ENCODE results near the gene PDZD2.

Gene PDZD2

DNA sequence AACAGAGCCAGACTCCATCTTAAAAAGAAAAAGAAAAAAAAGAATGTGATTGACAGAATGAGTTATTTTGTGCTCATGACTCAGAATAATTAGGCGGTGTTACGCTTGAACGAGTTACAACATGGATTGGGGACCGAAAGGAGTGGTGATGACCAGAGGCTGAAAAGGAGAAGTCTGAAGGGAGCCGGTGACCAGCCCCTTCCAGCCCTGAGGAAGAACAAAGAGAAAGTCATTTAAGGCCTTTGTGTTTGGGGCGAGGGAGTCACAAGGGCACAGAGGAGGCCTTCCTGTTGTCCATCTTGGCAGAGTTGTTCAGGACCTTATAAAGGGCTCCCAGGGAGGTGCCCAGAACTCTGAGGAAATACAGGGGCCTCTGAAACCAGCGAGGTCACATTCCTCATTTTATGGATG, 403.6 kb downstream of the PDZD2 start:
- H3K4me3 ChIP-seq (ENCODE audit: insufficient read depth, low read depth, low read length, poor library complexity, severe bottlenecking): no peak overlapping the region
- no peak overlapping the region for H3K27ac ChIP-seq (ENCODE audit: insufficient read depth, low read length, poor library complexity, severe bottlenecking)
- no peak for DNase-seq
- H3K9me3 ChIP-seq (ENCODE audit: control insufficient read depth, low read length): no peaks in the 10 kb centered on the region
- H3K27me3 ChIP-seq (replicated peaks; ENCODE audit: control insufficient read depth, insufficient read depth, low read length, poor library complexity, severe bottlenecking): no peaks in the 10 kb centered on the region
- H3K36me3 ChIP-seq (ENCODE audit: control insufficient read depth, insufficient read depth, low read length): no peaks in the 10 kb centered on the region
- H3K4me1 ChIP-seq (ENCODE audit: control insufficient read depth, insufficient read depth, low read length, poor library complexity, severe bottlenecking): no peaks in the 10 kb centered on the region

DNA sequence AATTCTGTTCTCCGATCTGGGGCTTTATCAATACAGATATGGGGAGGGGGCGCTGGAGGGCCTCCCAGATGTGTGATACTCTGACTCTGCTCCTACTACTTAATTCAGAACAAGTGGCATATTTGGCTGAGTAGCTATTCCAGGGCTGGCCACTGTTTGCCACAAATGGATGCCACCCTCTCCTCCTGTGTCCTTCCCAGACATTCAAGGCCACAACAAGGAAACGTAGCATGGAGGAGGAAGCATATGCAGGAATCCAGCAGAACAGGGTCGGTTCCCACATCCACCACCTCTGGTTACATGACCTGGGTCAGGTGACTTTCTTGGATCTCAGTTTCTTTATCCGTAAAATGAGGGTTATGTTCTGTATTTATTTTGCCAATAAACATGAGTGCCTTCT, 404.2 kb downstream of the PDZD2 start:
- Histone ChIP-seq H3K4me1 (ENCODE audit: control insufficient read depth, insufficient read depth, low read length, poor library complexity, severe bottlenecking) (no peaks in the 10 kb centered on the region), H3K4me3 (ENCODE audit: insufficient read depth, low read depth, low read length, poor library complexity, severe bottlenecking) (no peak overlapping the region), H3K27me3 (replicated peaks; ENCODE audit: control insufficient read depth, insufficient read depth, low read length, poor library complexity, severe bottlenecking) (no peaks in the 10 kb centered on the region), H3K36me3 (ENCODE audit: control insufficient read depth, insufficient read depth, low read length) (no peaks in the 10 kb centered on the region), H3K27ac (ENCODE audit: insufficient read depth, low read length, poor library complexity, severe bottlenecking) (no peak overlapping the region), H3K9me3 (ENCODE audit: control insufficient read depth, low read length) (no peaks in the 10 kb centered on the region)
- no peak for DNase-seq

DNA sequence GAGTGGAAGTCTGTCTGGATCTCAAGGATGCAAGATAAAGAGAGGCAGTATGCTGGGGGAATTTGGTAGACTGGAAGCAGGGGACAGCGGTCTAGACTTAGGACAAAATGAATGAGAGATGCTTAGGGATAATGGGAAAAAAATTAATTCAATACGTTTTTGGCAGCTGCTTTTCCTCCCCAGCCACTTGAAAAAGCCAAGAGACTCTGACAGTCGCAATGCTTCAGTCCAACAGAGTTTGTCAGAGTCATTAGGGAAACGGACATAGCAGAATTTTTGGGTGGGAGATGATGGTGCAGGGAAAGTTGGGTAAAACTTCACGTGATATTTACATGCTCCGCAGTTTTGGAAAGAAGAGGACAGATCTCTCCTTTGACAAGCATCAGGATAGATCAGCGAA, 405.5 kb downstream of the PDZD2 start:
- Histone ChIP-seq H3K9me3 (ENCODE audit: control insufficient read depth, low read length) (no peaks in the 10 kb centered on the region), H3K4me1 (ENCODE audit: control insufficient read depth, insufficient read depth, low read length, poor library complexity, severe bottlenecking) (no peaks in the 10 kb centered on the region), H3K4me3 (ENCODE audit: insufficient read depth, low read depth, low read length, poor library complexity, severe bottlenecking) (no peak overlapping the region), H3K36me3 (ENCODE audit: control insufficient read depth, insufficient read depth, low read length) (no peaks in the 10 kb centered on the region), H3K27ac (ENCODE audit: insufficient read depth, low read length, poor library complexity, severe bottlenecking) (no peak overlapping the region), H3K27me3 (replicated peaks; ENCODE audit: control insufficient read depth, insufficient read depth, low read length, poor library complexity, severe bottlenecking) (no peaks in the 10 kb centered on the region)
- no peak for DNase-seq

DNA sequence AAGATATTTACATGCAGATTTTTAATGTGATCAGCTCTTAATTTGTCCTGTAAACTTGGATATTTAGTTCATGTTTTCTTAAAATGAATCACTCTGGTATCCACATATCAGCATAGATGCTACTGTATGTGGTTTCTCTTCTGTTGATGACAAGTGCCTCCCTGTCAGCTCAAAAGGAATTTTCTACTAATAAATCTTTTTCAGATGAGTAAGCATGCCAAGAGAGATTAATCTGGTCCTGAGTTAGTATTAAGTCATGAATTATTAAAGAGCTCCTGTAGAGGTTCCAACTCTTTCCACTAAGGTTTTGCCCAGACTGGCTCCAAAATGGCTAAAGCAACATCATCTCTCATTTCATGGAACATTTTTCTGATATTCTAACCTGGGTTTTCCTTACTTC, 406.0 kb downstream of the PDZD2 start:
- H3K4me3 ChIP-seq (ENCODE audit: insufficient read depth, low read depth, low read length, poor library complexity, severe bottlenecking): no peak overlapping the region
- DNase-seq: no peak
- no peaks in the 10 kb centered on the region for H3K4me1 ChIP-seq (ENCODE audit: control insufficient read depth, insufficient read depth, low read length, poor library complexity, severe bottlenecking)
- no peaks in the 10 kb centered on the region for H3K27me3 ChIP-seq (replicated peaks; ENCODE audit: control insufficient read depth, insufficient read depth, low read length, poor library complexity, severe bottlenecking)
- H3K27ac ChIP-seq (ENCODE audit: insufficient read depth, low read length, poor library complexity, severe bottlenecking): no peak overlapping the region
- no peaks in the 10 kb centered on the region for H3K36me3 ChIP-seq (ENCODE audit: control insufficient read depth, insufficient read depth, low read length)
- no peaks in the 10 kb centered on the region for H3K9me3 ChIP-seq (ENCODE audit: control insufficient read depth, low read length)

DNA sequence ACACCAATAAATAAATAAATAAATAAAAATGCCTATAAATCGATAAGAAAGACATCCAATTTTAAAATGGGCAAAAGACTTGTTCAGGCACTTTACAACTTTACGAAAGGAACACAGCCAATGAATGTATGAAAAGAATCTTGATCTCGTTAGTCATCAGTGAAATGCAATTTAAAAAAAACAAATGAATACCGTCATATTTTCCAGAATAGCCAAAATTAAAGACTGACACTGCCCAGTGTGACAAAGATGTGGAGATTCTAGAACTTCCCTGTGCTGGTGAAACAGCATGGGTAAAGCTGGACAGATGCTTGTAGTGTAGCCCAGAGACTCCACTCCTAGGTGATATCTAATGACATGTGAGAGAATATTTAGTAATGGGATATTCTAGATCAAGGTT, 408.1 kb downstream of the PDZD2 start:
- no peaks in the 10 kb centered on the region for H3K9me3 ChIP-seq (ENCODE audit: control insufficient read depth, low read length)
- no peak for DNase-seq
- no peaks in the 10 kb centered on the region for H3K36me3 ChIP-seq (ENCODE audit: control insufficient read depth, insufficient read depth, low read length)
- H3K4me3 ChIP-seq (ENCODE audit: insufficient read depth, low read depth, low read length, poor library complexity, severe bottlenecking): no peak overlapping the region
- H3K27ac ChIP-seq (ENCODE audit: insufficient read depth, low read length, poor library complexity, severe bottlenecking): no peak overlapping the region
- H3K4me1 ChIP-seq (ENCODE audit: control insufficient read depth, insufficient read depth, low read length, poor library complexity, severe bottlenecking): no peaks in the 10 kb centered on the region
- H3K27me3 ChIP-seq (replicated peaks; ENCODE audit: control insufficient read depth, insufficient read depth, low read length, poor library complexity, severe bottlenecking): no peaks in the 10 kb centered on the region

DNA sequence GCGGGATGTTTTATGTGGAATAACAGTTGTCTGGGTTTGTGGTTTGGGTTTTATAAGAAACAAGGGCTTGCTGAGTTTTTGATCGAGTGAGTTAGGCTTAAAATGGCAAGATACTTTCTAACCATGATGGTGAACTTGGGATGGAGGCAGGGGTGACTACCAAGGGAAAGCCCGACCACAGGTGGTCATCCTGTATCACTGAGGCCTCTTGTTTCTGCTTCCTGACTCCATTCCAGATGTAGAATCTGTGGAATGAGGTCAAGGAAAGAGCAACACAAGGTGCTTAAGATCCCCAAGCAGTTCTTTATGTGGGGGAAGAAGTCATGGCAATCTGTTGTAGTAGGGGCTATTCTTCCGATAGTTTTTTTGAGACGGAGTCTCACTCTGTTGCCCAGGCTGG, 412.9 kb downstream of the PDZD2 start:
- no peaks in the 10 kb centered on the region for H3K9me3 ChIP-seq (ENCODE audit: control insufficient read depth, low read length)
- no peak for DNase-seq
- H3K36me3 ChIP-seq (ENCODE audit: control insufficient read depth, insufficient read depth, low read length): no peaks in the 10 kb centered on the region
- H3K4me1 ChIP-seq (ENCODE audit: control insufficient read depth, insufficient read depth, low read length, poor library complexity, severe bottlenecking): no peaks in the 10 kb centered on the region
- H3K27ac ChIP-seq (ENCODE audit: insufficient read depth, low read length, poor library complexity, severe bottlenecking): no peak overlapping the region
- no peak overlapping the region for H3K4me3 ChIP-seq (ENCODE audit: insufficient read depth, low read depth, low read length, poor library complexity, severe bottlenecking)
- no peaks in the 10 kb centered on the region for H3K27me3 ChIP-seq (replicated peaks; ENCODE audit: control insufficient read depth, insufficient read depth, low read length, poor library complexity, severe bottlenecking)

DNA sequence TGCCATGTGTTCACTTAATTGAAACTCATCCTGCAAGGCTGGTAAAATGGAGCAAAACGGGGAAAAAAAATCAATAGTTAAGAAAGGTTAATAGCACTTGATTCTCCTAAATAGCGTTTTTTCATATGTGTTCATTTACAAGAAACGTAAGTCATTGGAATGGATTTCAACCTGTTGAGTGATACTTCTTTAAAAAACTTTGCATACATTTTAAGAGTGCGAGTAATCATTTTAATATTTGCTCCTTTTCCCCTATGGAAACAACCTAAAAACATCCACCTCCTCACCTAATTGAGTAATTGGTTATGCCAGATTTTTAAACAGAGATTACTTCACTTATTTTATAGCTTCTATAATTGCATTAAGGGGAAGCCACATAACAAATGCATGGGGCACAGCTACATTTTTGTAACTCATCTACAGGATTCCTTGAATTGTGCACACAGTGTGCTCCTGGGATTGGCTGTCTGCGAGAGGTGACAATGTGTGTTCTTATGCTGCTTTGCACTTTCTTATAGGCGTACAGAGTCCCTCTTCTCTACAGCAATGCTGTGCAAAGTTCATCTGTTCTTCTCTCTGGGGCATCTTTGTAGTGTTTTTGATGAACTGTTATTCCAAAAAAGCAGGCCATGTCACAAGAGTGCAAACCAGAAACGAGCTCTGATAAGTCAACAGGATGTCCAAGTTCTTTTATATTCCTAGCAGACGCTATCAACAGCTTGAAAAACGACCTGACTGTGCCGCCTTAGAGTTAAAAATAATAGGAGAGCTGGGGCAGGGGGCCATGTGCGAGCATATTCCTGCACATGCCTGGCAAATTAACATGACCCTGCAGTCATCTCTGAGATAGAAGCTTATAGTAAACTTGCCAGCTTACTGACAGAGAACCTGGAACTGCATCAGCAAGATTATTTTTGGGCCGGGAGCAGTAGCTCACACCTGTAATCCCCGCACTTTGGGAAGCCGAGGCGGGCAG, 417.2 kb downstream of the PDZD2 start:
- Histone ChIP-seq H3K4me1 (ENCODE audit: control insufficient read depth, insufficient read depth, low read length, poor library complexity, severe bottlenecking) (no peaks in the 10 kb centered on the region), H3K27ac (ENCODE audit: insufficient read depth, low read length, poor library complexity, severe bottlenecking) (no peak overlapping the region), H3K9me3 (ENCODE audit: control insufficient read depth, low read length) (no peaks in the 10 kb centered on the region), H3K4me3 (ENCODE audit: insufficient read depth, low read depth, low read length, poor library complexity, severe bottlenecking) (no peak overlapping the region), H3K36me3 (ENCODE audit: control insufficient read depth, insufficient read depth, low read length) (no peaks in the 10 kb centered on the region), H3K27me3 (replicated peaks; ENCODE audit: control insufficient read depth, insufficient read depth, low read length, poor library complexity, severe bottlenecking) (no peaks in the 10 kb centered on the region)
- no peak for DNase-seq

DNA sequence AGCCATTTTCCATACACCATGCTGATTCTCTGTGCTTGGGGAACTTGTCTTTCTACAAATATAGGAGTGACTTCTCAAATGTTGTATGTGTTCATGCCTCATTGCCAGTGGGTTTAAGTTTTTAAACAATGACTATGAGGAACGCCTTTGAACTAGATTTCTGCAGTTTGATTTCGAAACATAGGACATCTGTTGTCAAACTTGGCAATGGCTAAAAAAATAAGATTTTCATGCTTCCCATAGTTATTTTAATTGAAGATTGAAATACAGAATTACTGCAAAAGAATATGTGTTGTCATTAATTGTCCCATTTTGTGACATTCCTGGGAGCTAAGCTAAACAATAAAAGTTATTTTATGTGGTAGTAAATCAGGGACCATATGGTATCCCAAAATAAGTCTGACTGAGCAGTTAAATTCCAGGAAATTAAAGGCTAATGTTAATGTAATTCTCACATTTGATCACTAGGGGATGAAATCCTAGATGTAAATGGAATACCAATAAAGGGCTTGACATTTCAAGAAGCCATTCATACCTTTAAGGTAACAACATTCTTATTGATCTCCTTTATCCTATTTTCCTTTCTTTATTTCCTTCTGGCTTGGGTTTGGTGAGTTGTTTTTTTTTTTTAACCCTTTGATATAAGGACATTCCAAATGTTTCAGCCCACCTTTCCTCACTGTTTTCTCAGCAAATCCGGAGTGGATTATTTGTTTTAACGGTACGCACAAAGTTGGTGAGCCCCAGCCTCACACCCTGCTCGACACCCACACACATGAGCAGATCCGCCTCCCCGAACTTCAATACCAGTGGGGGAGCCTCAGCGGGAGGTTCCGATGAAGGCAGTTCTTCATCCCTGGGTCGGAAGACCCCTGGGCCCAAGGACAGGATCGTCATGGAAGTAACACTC, 418.5 kb downstream of the PDZD2 start:
- H3K4me1 ChIP-seq (ENCODE audit: control insufficient read depth, insufficient read depth, low read length, poor library complexity, severe bottlenecking): no peaks in the 10 kb centered on the region
- no peak overlapping the region for H3K27ac ChIP-seq (ENCODE audit: insufficient read depth, low read length, poor library complexity, severe bottlenecking)
- DNase-seq: no peak
- H3K36me3 ChIP-seq (ENCODE audit: control insufficient read depth, insufficient read depth, low read length): no peaks in the 10 kb centered on the region
- H3K9me3 ChIP-seq (ENCODE audit: control insufficient read depth, low read length): no peaks in the 10 kb centered on the region
- H3K27me3 ChIP-seq (replicated peaks; ENCODE audit: control insufficient read depth, insufficient read depth, low read length, poor library complexity, severe bottlenecking): no peaks in the 10 kb centered on the region
- no peak overlapping the region for H3K4me3 ChIP-seq (ENCODE audit: insufficient read depth, low read depth, low read length, poor library complexity, severe bottlenecking)

DNA sequence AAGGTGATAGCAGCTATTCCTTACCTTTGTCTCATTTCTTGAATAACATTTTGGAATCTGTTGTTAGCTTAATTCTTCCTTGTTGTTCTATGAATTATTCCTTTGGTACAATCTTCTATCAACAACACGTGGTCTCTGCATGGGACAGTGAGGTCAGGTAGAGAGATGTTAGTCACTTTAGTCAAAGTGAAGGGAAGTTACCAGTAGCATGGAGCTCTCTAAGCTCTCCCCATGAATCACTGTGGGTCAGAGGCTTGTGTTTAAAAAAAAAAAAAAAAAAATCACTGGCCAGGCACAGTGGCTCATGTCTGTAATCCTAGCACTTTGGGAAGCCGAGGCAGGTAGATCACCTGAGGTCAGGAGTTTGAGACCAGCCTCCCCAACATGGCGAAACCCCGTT, 419.2 kb downstream of the PDZD2 start:
- no peak for DNase-seq

DNA sequence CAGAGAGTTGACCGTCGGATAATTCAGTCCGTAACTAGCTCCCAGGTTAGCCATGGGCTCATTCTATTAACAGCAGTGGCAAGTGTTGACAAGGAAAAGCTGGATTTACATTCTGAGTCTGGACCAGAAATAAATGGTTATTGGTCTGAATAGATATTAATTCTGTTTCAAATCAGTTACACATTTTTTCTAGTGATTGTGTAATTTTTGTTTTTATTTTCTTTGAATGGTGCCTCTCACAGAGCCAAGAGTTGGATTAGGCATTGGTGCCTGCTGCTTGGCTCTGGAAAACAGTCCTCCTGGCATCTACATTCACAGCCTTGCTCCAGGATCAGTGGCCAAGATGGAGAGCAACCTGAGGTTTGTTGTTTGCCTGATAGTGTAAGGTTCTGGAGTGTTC, 420.1 kb downstream of the PDZD2 start:
- Histone ChIP-seq H3K27me3 (replicated peaks; ENCODE audit: control insufficient read depth, insufficient read depth, low read length, poor library complexity, severe bottlenecking) (no peaks in the 10 kb centered on the region), H3K4me1 (ENCODE audit: control insufficient read depth, insufficient read depth, low read length, poor library complexity, severe bottlenecking) (no peaks in the 10 kb centered on the region), H3K36me3 (ENCODE audit: control insufficient read depth, insufficient read depth, low read length) (no peaks in the 10 kb centered on the region), H3K27ac (ENCODE audit: insufficient read depth, low read length, poor library complexity, severe bottlenecking) (no peak overlapping the region), H3K9me3 (ENCODE audit: control insufficient read depth, low read length) (no peaks in the 10 kb centered on the region), H3K4me3 (ENCODE audit: insufficient read depth, low read depth, low read length, poor library complexity, severe bottlenecking) (no peak overlapping the region)
- DNase-seq: no peak

More for the DNA sequence above, 419.2 kb downstream of the PDZD2 start:
- no peak overlapping the region for H3K4me3 ChIP-seq (ENCODE audit: insufficient read depth, low read depth, low read length, poor library complexity, severe bottlenecking)
- no peak overlapping the region for H3K27ac ChIP-seq (ENCODE audit: insufficient read depth, low read length, poor library complexity, severe bottlenecking)
- no peaks in the 10 kb centered on the region for H3K4me1 ChIP-seq (ENCODE audit: control insufficient read depth, insufficient read depth, low read length, poor library complexity, severe bottlenecking)
- no peaks in the 10 kb centered on the region for H3K36me3 ChIP-seq (ENCODE audit: control insufficient read depth, insufficient read depth, low read length)
- no peaks in the 10 kb centered on the region for H3K9me3 ChIP-seq (ENCODE audit: control insufficient read depth, low read length)
- no peaks in the 10 kb centered on the region for H3K27me3 ChIP-seq (replicated peaks; ENCODE audit: control insufficient read depth, insufficient read depth, low read length, poor library complexity, severe bottlenecking)

Data from effector memory CD4-positive, alpha-beta T cell (primary cell).